GM12875 (cell line): Measurements from ENCODE around the gene CAMKMT.

Experiments
- H3K4me3 ChIP-seq: one replicate; pipeline ENCODE4 v1.5.1; 2011; ENCODE audit warnings: low read depth, low read length, control low read depth
- TF ChIP-seq, protein P1 (sequence below): IDR thresholded peaks from 2 replicates; pipeline ENCODE4 v1.5.1; 2011; ENCODE audit warnings: low read depth, mild to moderate bottlenecking, control low read depth, inconsistent platforms, low read length, moderate library complexity, borderline replicate concordance; ENCODE audit not compliant: insufficient read depth

Gene CAMKMT

GRCh38 chr2:44766220-44766619, 404.5 kb downstream of the CAMKMT start:
- no peak overlapping the region for H3K4me3 ChIP-seq
- TF ChIP-seq, protein P1, sequence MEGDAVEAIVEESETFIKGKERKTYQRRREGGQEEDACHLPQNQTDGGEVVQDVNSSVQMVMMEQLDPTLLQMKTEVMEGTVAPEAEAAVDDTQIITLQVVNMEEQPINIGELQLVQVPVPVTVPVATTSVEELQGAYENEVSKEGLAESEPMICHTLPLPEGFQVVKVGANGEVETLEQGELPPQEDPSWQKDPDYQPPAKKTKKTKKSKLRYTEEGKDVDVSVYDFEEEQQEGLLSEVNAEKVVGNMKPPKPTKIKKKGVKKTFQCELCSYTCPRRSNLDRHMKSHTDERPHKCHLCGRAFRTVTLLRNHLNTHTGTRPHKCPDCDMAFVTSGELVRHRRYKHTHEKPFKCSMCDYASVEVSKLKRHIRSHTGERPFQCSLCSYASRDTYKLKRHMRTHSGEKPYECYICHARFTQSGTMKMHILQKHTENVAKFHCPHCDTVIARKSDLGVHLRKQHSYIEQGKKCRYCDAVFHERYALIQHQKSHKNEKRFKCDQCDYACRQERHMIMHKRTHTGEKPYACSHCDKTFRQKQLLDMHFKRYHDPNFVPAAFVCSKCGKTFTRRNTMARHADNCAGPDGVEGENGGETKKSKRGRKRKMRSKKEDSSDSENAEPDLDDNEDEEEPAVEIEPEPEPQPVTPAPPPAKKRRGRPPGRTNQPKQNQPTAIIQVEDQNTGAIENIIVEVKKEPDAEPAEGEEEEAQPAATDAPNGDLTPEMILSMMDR: no peak

GRCh38 chr2:44766777-44767176, 405.0 kb downstream of the CAMKMT start:
- TF ChIP-seq, protein P1: no peak

DNA sequence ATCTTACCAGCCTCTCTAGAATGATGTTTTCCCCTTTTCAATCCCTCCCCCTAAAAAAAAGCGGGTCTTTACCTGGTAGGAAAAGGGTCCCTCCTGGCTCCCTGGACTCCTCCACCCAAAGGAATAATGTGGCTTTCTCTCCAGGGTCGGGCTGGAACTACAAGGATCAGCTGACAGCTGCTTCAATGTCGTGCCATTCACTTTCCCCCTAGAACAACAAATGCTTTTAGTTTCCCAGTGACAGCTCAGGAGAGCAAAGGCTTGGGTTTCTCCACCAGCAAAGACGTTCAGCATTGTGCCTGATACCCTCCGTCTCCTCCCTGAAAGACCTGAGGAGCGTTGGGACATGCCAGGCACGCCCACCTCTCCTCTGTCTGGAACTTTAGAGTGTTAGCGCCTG, 405.9 kb downstream of the CAMKMT start:
- TF ChIP-seq, protein P1: no peak
- no peak overlapping the region for H3K4me3 ChIP-seq

More at GRCh38 chr2:44766777-44767176, 405.0 kb downstream of the CAMKMT start:
- no peak overlapping the region for H3K4me3 ChIP-seq

GRCh38 chr2:44768438-44769236, 406.9 kb downstream of the CAMKMT start:
- H3K4me3 ChIP-seq: no peak overlapping the region
- TF ChIP-seq, protein P1: no peak

GRCh38 chr2:44769349-44770011, 407.7 kb downstream of the CAMKMT start:
- TF ChIP-seq, protein P1: no peak
- H3K4me3 ChIP-seq: no peak overlapping the region

DNA sequence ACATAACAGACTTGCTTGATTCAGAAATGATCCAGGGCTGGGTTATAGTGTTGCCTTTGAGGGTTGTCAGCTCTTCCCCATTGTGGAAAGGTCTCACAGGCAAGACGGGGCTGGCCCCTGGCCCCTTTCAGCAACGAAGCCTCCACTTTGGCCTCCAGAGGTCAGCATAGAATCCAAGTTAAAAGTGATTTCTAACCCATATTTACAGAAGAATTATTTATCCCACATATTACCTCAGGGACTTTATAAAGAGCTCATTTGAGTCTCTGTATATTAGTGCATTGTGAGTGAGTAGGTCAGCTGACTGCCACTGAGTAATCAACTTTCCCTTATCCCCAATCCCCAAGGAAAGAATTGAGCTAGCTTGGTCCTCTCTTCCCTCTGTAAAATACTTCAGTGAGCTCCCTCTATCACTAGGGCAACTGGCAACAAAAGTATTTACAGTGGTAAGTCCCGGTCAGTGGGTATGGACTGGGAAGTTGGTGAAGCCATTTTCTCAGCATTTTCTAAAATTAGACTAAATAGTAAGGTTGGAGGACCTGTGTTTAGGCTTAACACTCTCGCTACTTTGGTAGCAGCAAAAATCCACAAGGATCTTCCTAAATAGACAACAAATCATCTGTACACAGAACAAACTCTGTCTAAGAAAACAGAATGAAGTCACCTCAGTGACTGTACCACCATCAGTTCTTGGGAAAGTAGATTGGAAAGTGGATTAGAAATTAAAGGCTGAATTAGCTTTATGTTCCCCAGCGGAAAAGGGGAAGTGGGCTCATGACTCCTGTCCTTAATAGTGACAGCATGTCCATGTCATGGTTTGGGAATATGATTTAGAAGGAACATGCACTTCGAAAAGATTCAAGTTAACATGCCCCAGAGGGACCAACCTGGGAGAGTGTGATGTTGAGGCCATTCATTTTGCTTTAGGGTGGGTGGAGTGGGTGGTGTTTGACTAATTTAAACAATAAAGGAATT, 408.8 kb downstream of the CAMKMT start:
- no peak overlapping the region for H3K4me3 ChIP-seq

More for the DNA sequence above, 408.8 kb downstream of the CAMKMT start:
- TF ChIP-seq, protein P1: 0 out of 2 replicates have a peak, but pooled peaks have one; percentile 12
